Measurements from ENCODE around the gene CYP3A4. TPM values are rescaled to one million over a fixed set of nuclear protein-coding genes. Genes with fewer than 3 reads are reported as not detected.
A peak's percentile ranks its signal among the peaks of the same experiment; 100 is the strongest.

The CYP3A4 gene
- total and polyA plus RNA-seq, 12 donors: 0.14 to 34.6 (median 1.00) TPM

- 74 to 79% (median 77%) methylated on average over 12 of the region's 12 CpGs for WGBS, 4 donors
- intact Hi-C loops (cut with DNase I): no loop called here
- TF ChIP-seq POLR2A (IDR thresholded peaks at IDR 0.05): no peak
- no peak for TF ChIP-seq CTCF (IDR thresholded peaks at IDR 0.05)
- peaks cover 10 to 11% of the 10 kb centered on the region in 2 donors for H3K4me1 ChIP-seq (replicated peaks in 1 of 2)
- H3K27me3 ChIP-seq: no peaks in the 10 kb centered on the region
- H3K4me3 ChIP-seq: no peak overlapping the region
- H3K27ac ChIP-seq: peak overlapping the region in 1 of 5 donors; percentile 31
- H3K36me3 ChIP-seq (replicated peaks in 1 of 2): no peaks in the 10 kb centered on the region
- H3K9me3 ChIP-seq (replicated peaks in 1 of 3): no peaks in the 10 kb centered on the region
- no peak for DNase-seq
These were observed 10.9 kb upstream of the CYP3A4 start for GRCh38 chr7:99794585-99795502.

GRCh38 chr7:99793443-99793842, 9.5 kb upstream of the CYP3A4 start:
- Histone ChIP-seq H3K27me3 (no peaks in the 10 kb centered on the region), H3K36me3 (replicated peaks in 1 of 2) (no peaks in the 10 kb centered on the region), H3K9me3 (replicated peaks in 1 of 3) (no peaks in the 10 kb centered on the region), H3K27ac (no peak overlapping the region), H3K4me1 (replicated peaks in 1 of 2) (peaks cover 10 to 11% of the 10 kb centered on the region in 2 donors), H3K4me3 (no peak overlapping the region)
- no peak for TF ChIP-seq CTCF (IDR thresholded peaks at IDR 0.05)
- TF ChIP-seq POLR2A (IDR thresholded peaks at IDR 0.05): no peak
- WGBS, 4 donors: 91 to 97% (median 95%) methylated on average over 5 of the region's 5 CpGs
- no peak for DNase-seq
- intact Hi-C loops (cut with DNase I): no loop called here

- no peak for TF ChIP-seq POLR2A (IDR thresholded peaks at IDR 0.05)
- no peak for TF ChIP-seq CTCF (IDR thresholded peaks at IDR 0.05)
- Histone ChIP-seq H3K9me3 (replicated peaks in 1 of 3) (no peaks in the 10 kb centered on the region), H3K36me3 (replicated peaks in 1 of 2) (no peaks in the 10 kb centered on the region), H3K4me1 (replicated peaks in 1 of 2) (peaks cover 10 to 11% of the 10 kb centered on the region in 2 donors), H3K27me3 (no peaks in the 10 kb centered on the region), H3K4me3 (no peak overlapping the region), H3K27ac (peak overlapping the region in 1 of 5 donors; percentile 45)
- DNase-seq: no peak
- intact Hi-C loops (cut with DNase I): no loop called here
- 49 to 66% (median 52%) methylated on average over 4 of the region's 4 CpGs for WGBS, 4 donors
These were observed 9.0 kb upstream of the CYP3A4 start for GRCh38 chr7:99792967-99793366.

- peaks cover 10 to 11% of the 10 kb centered on the region in 2 donors for H3K4me1 ChIP-seq (replicated peaks in 1 of 2)
- no peaks in the 10 kb centered on the region for H3K27me3 ChIP-seq
- H3K36me3 ChIP-seq (replicated peaks in 1 of 2): no peaks in the 10 kb centered on the region
- H3K9me3 ChIP-seq (replicated peaks in 1 of 3): no peaks in the 10 kb centered on the region
- no peak overlapping the region for H3K4me3 ChIP-seq
- peak in 6 of 7 donors; percentile 33 to 65 (median 62) for DNase-seq
- intact Hi-C loops (cut with DNase I): no loop called here
- 51 to 61% (median 55%) methylated on average over 5 of the region's 5 CpGs for WGBS, 4 donors
- peak overlapping the region in 3 of 5 donors; percentile 13 to 45 (median 43) for H3K27ac ChIP-seq
- TF ChIP-seq CTCF (IDR thresholded peaks at IDR 0.05): no peak
- no peak for TF ChIP-seq POLR2A (IDR thresholded peaks at IDR 0.05)
These were observed 7.8 kb upstream of the CYP3A4 start for GRCh38 chr7:99791667-99792369.

Measured in adrenal gland (tissue), 12 donors.